Breast epithelium (tissue), 4 donors: Measurements from ENCODE around the gene LHPP. TPM values are rescaled to one million over a fixed set of nuclear protein-coding genes. Genes with fewer than 3 reads are reported as not detected.

ENCODE experiments used
- DNase-seq, 2 donors: peaks; one replicate each; pipeline ENCODE4 v3.0.0-alpha.2; 2019; ENCODE audit warnings: low spot score in 2 of 2
- H3K27ac ChIP-seq, 2 donors: fragments of 200-600 bp; sonication (generic) in 1 of 2; one replicate each; pipeline ENCODE4 v1.5.1; 2016 to 2019; ENCODE audit warnings: mild to moderate bottlenecking in 1 of 2
- H3K27me3 ChIP-seq, 2 donors: fragments of 200-600 bp; sonication (generic) in 1 of 2; one replicate each; pipeline versions ENCODE4 v1.5.1 to v1.6.0; 2017 to 2019; ENCODE audit warnings: control low read depth in 1 of 2, mild to moderate bottlenecking in 1 of 2
- H3K36me3 ChIP-seq: fragments of 200-600 bp; one replicate; pipeline ENCODE4 v1.5.1; 2019
- H3K4me1 ChIP-seq, 2 donors: fragments of 200-600 bp; sonication (generic); one replicate each; pipeline ENCODE4 v1.5.1; 2016 to 2019; ENCODE audit warnings: control low read depth in 1 of 2
- H3K4me3 ChIP-seq, 3 donors: fragments of 200-600 bp; sonication (generic); 1 replicate in 2 of 3; 2 replicates in 1 of 3; pipeline ENCODE4 v1.5.1; 2016 to 2019; ENCODE audit warnings: mild to moderate bottlenecking in 3 of 3, moderate library complexity in 2 of 3
- H3K9me3 ChIP-seq, 2 donors: fragments of 200-600 bp; sonication (generic) in 1 of 2; one replicate each; pipeline ENCODE4 v1.5.1; 2016 to 2019; ENCODE audit warnings: control low read depth in 1 of 2
- POLR2A ChIP-seq: fragments of 450-650 bp; IDR thresholded peaks from one replicate; pipeline ENCODE4 v1.6.1; 2016; ENCODE audit warnings: antibody characterized with exemption, mild to moderate bottlenecking, moderate library complexity
- POLR2AphosphoS5 ChIP-seq, 3 donors: sonication (generic); formaldehyde crosslinking; IDR thresholded peaks; one replicate each; pipeline ENCODE4 v1.6.1; 2017; ENCODE audit warnings: antibody characterized with exemption in 3 of 3
- intact Hi-C: fragments of 100-400 bp; cut with DNase I; formaldehyde crosslinking; loops from one replicate; pipeline ENCODE4 v1.15.1; 2023; ENCODE audit warnings: low total_unique reads
- total RNA-seq, 3 donors: library from RNA; depleted of rRNA; stranded (reverse); fragments of >200 nt; gene quantifications; one replicate each; pipeline ENCODE4 v1.1.0, GENCODE V29; 2016
- TF ChIP-seq, protein P1 (sequence below), 3 donors: fragments of 450-650 bp; IDR thresholded peaks; one replicate each; pipeline ENCODE4 v1.5.1; 2016 to 2017; ENCODE audit warnings: antibody characterized with exemption in 3 of 3, mild to moderate bottlenecking in 3 of 3, moderate library complexity in 3 of 3

LHPP gene
- total RNA-seq, 3 donors from 2014 or later: 13.1 to 19.6 (median 17.0) TPM

DNA sequence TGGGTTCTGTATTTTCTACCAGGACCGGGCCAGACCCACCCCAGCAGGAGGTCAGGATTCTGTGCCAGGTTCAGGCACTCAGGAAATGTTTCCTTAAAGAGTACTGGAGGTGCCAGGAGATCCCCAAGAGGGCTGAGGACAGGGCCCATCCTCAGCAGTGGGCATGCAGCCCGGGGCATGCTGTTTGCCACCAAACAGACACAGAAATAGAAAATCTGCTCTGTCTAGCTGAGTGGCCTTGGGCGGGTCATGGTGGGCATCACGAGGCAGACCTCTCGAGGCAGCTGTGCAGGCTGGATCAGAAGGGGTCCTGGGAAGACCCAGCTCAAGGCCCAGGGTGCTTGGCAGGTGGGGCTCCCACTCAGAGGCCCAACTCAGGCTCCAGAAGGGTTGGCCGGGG, 177.6 kb downstream of the LHPP start:
- H3K27ac ChIP-seq: peak overlapping the region in 1 of 2 donors; percentile 25
- no peaks in the 10 kb centered on the region for H3K36me3 ChIP-seq
- H3K4me3 ChIP-seq: no peak overlapping the region
- no peak for TF ChIP-seq POLR2A
- TF ChIP-seq POLR2AphosphoS5 (IDR thresholded peaks at IDR 0.05): no peak
- TF ChIP-seq, protein P1, sequence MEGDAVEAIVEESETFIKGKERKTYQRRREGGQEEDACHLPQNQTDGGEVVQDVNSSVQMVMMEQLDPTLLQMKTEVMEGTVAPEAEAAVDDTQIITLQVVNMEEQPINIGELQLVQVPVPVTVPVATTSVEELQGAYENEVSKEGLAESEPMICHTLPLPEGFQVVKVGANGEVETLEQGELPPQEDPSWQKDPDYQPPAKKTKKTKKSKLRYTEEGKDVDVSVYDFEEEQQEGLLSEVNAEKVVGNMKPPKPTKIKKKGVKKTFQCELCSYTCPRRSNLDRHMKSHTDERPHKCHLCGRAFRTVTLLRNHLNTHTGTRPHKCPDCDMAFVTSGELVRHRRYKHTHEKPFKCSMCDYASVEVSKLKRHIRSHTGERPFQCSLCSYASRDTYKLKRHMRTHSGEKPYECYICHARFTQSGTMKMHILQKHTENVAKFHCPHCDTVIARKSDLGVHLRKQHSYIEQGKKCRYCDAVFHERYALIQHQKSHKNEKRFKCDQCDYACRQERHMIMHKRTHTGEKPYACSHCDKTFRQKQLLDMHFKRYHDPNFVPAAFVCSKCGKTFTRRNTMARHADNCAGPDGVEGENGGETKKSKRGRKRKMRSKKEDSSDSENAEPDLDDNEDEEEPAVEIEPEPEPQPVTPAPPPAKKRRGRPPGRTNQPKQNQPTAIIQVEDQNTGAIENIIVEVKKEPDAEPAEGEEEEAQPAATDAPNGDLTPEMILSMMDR (IDR thresholded peaks at IDR 0.05): no peak
- intact Hi-C loops: no loop called here
- peaks cover 7 to 13% of the 10 kb centered on the region in 2 donors for H3K4me1 ChIP-seq
- H3K27me3 ChIP-seq: no peaks in the 10 kb centered on the region
- no peaks in the 10 kb centered on the region for H3K9me3 ChIP-seq
- no peak for DNase-seq

DNA sequence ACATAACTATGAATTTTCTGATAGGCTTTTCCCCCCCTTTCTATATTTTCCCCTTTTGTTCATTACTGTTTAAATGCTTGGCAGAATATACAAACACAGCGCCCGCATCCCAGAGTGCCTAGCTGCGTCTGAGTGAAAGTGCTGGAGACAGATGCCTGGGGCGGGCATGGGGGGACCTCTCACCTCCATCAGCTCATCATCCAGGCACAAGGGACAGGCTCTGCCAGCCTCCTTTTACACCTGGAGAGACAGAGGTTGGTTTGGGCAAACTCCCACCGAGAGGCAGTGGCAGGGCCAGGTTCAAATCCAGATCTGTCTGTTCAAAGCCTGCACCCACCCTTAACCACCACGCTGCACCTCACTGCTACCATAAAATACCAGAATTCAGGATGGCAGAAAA, 178.0 kb downstream of the LHPP start:
- no peak overlapping the region for H3K27ac ChIP-seq
- no peak for DNase-seq
- H3K4me1 ChIP-seq: peaks cover 7 to 13% of the 10 kb centered on the region in 2 donors
- no peaks in the 10 kb centered on the region for H3K9me3 ChIP-seq
- intact Hi-C loops: loop anchor here (5.0 kb wide), 1 partner anchor 873 kb away; no protein-coding TSS in a partner anchor
- H3K4me3 ChIP-seq: no peak overlapping the region
- TF ChIP-seq, protein P1 (IDR thresholded peaks at IDR 0.05): no peak
- TF ChIP-seq POLR2A (no peak), POLR2AphosphoS5 (IDR thresholded peaks at IDR 0.05) (no peak)
- H3K36me3 ChIP-seq: no peaks in the 10 kb centered on the region
- H3K27me3 ChIP-seq: no peaks in the 10 kb centered on the region

DNA sequence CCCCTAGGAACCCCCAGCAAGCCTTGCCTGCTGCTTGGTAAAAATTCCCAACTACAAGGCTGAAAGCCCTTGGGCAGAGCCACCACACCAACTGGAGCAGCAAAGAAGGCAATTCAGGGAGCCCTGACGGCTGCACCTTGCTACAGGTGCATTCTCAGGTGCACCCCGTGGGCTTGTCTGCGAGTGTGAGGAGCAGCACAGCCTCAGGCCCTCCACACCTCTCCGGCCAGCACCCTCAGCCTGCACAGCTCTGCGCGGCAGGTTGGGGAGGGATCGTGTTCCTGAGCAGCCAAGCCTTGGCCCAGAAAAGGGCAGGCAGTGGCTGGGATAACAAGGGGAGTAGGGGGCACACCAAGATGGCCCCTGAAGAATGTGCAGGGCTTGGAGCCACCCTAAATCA, 178.4 kb downstream of the LHPP start:
- DNase-seq: no peak
- Histone ChIP-seq H3K27me3 (no peaks in the 10 kb centered on the region), H3K4me3 (no peak overlapping the region), H3K36me3 (no peaks in the 10 kb centered on the region), H3K27ac (peak overlapping the region in 1 of 2 donors; percentile 33), H3K4me1 (peaks cover 7 to 13% of the 10 kb centered on the region in 2 donors), H3K9me3 (no peaks in the 10 kb centered on the region)
- TF ChIP-seq, protein P1 (IDR thresholded peaks at IDR 0.05): no peak
- TF ChIP-seq POLR2AphosphoS5 (IDR thresholded peaks at IDR 0.05): no peak
- TF ChIP-seq POLR2A: no peak
- intact Hi-C loops: loop anchor here (5.0 kb wide), 1 partner anchor 872 kb away; no protein-coding TSS in a partner anchor

DNA sequence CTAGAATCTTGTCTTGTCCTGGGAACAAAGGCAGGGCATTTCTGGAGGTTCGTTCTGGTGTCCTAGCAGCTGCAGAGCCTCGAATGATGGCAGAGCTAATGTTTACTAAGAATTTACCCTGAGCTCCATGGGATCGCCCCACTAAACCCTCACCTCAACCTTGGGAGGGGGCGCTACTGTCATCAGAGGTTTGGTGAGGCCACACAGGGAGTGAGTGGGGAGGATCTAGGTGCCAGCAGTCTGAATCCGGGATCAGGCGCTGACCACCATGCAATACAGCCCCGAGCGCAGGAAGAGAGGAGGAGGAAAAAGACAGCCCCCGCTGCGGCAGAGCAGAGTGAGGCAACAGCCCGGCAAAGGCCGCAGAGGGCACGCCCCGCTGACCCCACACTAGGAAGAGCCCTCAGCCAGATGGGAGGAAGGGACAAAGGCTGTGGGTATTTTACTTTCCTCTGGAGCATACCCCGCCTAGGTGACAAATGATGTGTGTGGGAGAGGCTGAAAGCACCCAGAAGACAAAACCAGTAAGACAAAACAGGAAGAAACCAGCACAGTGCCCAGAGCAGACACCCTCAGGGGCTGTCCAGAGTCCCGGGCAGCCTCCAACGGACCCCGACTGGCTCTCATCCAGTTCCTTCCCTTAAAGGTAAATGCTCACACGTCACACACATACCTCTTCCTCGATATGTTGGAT, 179.1 kb downstream of the LHPP start:
- intact Hi-C loops: loop anchor here (5.0 kb wide), 1 partner anchor 872 kb away; no protein-coding TSS in a partner anchor

More for the DNA sequence above, 179.1 kb downstream of the LHPP start:
- DNase-seq: no peak
- Histone ChIP-seq H3K4me1 (peaks cover 7 to 13% of the 10 kb centered on the region in 2 donors), H3K36me3 (no peaks in the 10 kb centered on the region), H3K9me3 (no peaks in the 10 kb centered on the region), H3K27ac (peak overlapping the region; percentile 33 to 48), H3K4me3 (peak overlapping the region in 1 of 3 donors; percentile 0), H3K27me3 (no peaks in the 10 kb centered on the region)
- no peak for TF ChIP-seq POLR2AphosphoS5 (IDR thresholded peaks at IDR 0.05)
- TF ChIP-seq, protein P1 (IDR thresholded peaks at IDR 0.05): no peak
- no peak for TF ChIP-seq POLR2A
